GM23248 (cell line): ENCODE results near the gene FOXQ1. TPM values are rescaled to one million over a fixed set of nuclear protein-coding genes. Genes with fewer than 3 reads are reported as not detected.
A peak's percentile ranks its signal among the peaks of the same experiment; 100 is the strongest.

Experiments used
- DNase-seq: peaks from one replicate; pipeline ENCODE4 v3.0.0-alpha.2; 2015
- H2AFZ ChIP-seq: fragments of 200-600 bp; sonication (generic); 2 replicates; pipeline ENCODE4 v1.6.1; 2016; ENCODE audit warnings: antibody characterized with exemption
- H3F3A ChIP-seq: fragments of 200-600 bp; sonication (generic); 2 replicates; pipeline ENCODE4 v1.6.1; 2016; ENCODE audit warnings: mild to moderate bottlenecking, antibody characterized with exemption, mixed run types; ENCODE audit not compliant: insufficient read depth
- H3K27ac ChIP-seq: fragments of 200-600 bp; sonication (generic); 2 replicates; pipeline ENCODE4 v1.5.1; 2016; ENCODE audit warnings: mild to moderate bottlenecking
- H3K27me3 ChIP-seq: fragments of 200-600 bp; sonication (generic); replicated peaks from 2 replicates; pipeline ENCODE4 v1.6.1; 2016; ENCODE audit warnings: mild to moderate bottlenecking; ENCODE audit not compliant: insufficient read depth
- H3K36me3 ChIP-seq: fragments of 200-600 bp; sonication (generic); 2 replicates; pipeline ENCODE4 v1.6.1; 2016; ENCODE audit warnings: low read depth, mild to moderate bottlenecking
- H3K4me1 ChIP-seq: fragments of 200-600 bp; sonication (generic); 2 replicates; pipeline ENCODE4 v1.6.1; 2016; ENCODE audit warnings: mild to moderate bottlenecking; ENCODE audit not compliant: insufficient read depth
- H3K4me2 ChIP-seq: fragments of 200-600 bp; sonication (generic); one replicate; pipeline ENCODE4 v1.6.1; 2016; ENCODE audit warnings: mild to moderate bottlenecking; ENCODE audit not compliant: unreplicated experiment
- H3K4me3 ChIP-seq: fragments of 200-600 bp; sonication (generic); 2 replicates; pipeline ENCODE4 v1.5.1; 2016; ENCODE audit warnings: mild to moderate bottlenecking
- H3K79me2 ChIP-seq: fragments of 200-600 bp; sonication (generic); 2 replicates; pipeline ENCODE4 v1.6.1; 2016; ENCODE audit warnings: mild to moderate bottlenecking; ENCODE audit not compliant: insufficient read depth
- H3K9ac ChIP-seq: fragments of 200-600 bp; sonication (generic); 2 replicates; pipeline ENCODE4 v1.6.1; 2016; ENCODE audit warnings: mild to moderate bottlenecking
- H3K9me2 ChIP-seq: fragments of 200-600 bp; sonication (generic); 2 replicates; pipeline ENCODE4 v1.6.1; 2016; ENCODE audit warnings: mixed run types, mild to moderate bottlenecking, moderate library complexity; ENCODE audit not compliant: insufficient read depth
- H3K9me3 ChIP-seq: fragments of 200-600 bp; sonication (generic); one replicate; pipeline ENCODE4 v1.6.1; 2017; ENCODE audit warnings: low read depth
- H4K20me1 ChIP-seq: fragments of 200-600 bp; sonication (generic); 2 replicates; pipeline ENCODE4 v1.6.0; 2016; ENCODE audit not compliant: insufficient read depth
- EZH2 ChIP-seq: fragments of 200-600 bp; sonication (generic); IDR thresholded peaks from 2 replicates; pipeline ENCODE4 v1.6.1; 2018; ENCODE audit warnings: antibody characterized with exemption, mild to moderate bottlenecking; ENCODE audit not compliant: insufficient read depth, poor library complexity, severe bottlenecking
- EZH2phosphoT487 ChIP-seq: fragments of 200-600 bp; sonication (generic); IDR thresholded peaks from 2 replicates; pipeline ENCODE4 v1.6.1; 2018; ENCODE audit warnings: antibody characterized with exemption, moderate library complexity, mild to moderate bottlenecking, low read depth; ENCODE audit not compliant: insufficient read depth
- WGBS, 2 experiments: methylation state at CpG; one replicate each; pipeline ENCODE4 v1.1.6; 2015 to 2017; ENCODE audit warnings: low lambda C conversion rate in 2 of 2, low coverage in 1 of 2; ENCODE audit errors: missing lambda C conversion rate in 2 of 2; 5-methylcytosine and 5-hydroxymethylcytosine counted together
- in situ Hi-C: fragments of 300-500 bp; cut with MboI; formaldehyde crosslinking; loops from 2 replicates; pipeline ENCODE4 v1.15.0; 2020
- polyA plus RNA-seq: library from polyadenylated mRNA; unstranded; fragments of >200 nt; fragmentation: Nextera tagmentation; extraction: Ambion mirVana; gene quantifications from 2 replicates; pipeline ENCODE4 v1.2.1, GENCODE V29; 2016
- total RNA-seq: library from RNA; depleted of rRNA; stranded (reverse); fragments of >200 nt; shearing (Covaris generic); gene quantifications from 2 replicates; pipeline ENCODE4 v1.2.3, GENCODE V29; 2014

The FOXQ1 gene
- total and polyA plus RNA-seq, 2 experiments from 2014 or later, result under 0.01 TPM; not detected in 1

DNA sequence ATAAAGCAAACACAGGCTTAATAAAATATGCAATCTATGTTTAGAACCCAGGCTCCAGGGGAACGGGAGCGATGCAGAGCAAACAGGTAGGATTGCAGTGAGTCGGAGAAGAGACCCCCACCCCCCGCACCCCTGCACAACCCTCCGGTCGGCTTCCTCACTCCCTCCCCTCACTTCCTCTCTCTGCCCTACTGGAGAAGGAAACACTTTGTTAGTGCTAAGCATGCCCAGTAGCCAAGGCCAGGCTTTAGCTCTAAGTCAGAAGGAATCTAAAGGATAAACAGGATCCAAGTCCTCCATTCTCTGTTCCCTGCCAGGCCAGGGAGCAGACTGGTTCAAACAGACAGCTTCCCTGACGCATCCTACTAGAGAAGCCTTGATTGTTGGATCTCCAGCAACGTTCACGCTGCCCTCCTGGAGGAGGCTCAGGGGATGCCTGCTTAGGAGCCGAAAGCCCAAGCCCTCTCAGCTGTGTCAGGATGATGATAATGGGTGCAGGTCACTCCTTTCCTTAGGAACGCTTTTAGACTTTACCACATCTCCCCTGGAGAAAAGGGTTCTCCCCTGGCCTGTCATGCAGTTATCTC lies 14.7 kb downstream of the FOXQ1 start:
- Histone ChIP-seq H3K4me3 (no peak overlapping the region), H4K20me1 (no peaks in the 10 kb centered on the region), H3K27ac (no peak overlapping the region), H3K4me2 (no peak overlapping the region), H3F3A (peaks cover 21% of the 10 kb centered on the region), H3K9me3 (no peaks in the 10 kb centered on the region), H3K9me2 (no peaks in the 10 kb centered on the region), H3K9ac (no peak overlapping the region), H3K79me2 (no peaks in the 10 kb centered on the region), H2AFZ (no peak overlapping the region), H3K36me3 (no peaks in the 10 kb centered on the region), H3K27me3 (no peaks in the 10 kb centered on the region), H3K4me1 (peaks cover 36% of the 10 kb centered on the region)
- TF ChIP-seq EZH2phosphoT487 (no peak), EZH2 (no peak)
- DNase-seq, result no peak
- in situ Hi-C loops, result no loop called here
- WGBS, 2 experiments, result 86 to 87% methylated on average over 11 of the region's 11 CpGs

DNA sequence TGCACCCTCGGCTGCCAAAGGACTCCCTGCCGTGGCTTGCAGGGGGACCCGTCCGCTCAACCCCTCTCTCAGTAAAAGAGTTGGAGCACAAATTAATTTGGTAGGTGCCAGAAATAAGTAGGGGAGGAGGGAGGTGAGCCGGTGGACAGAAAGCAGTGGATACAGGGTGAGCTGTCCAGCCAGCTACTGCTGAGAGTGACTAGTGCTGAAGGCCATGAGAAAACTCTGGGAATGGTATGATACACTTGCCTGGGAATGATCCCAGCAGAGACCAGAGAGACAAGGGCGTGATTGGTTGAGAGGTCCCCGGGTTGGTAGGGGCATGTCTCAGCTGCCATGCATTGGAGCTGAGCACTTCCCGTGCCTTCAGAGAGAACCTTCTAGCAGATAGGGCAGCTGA lies 15.7 kb downstream of the FOXQ1 start:
- 92 to 96% methylated on average over 8 of the region's 8 CpGs for WGBS, 2 experiments
- no peaks in the 10 kb centered on the region for H3K27me3 ChIP-seq
- H3K9me2 ChIP-seq, result no peaks in the 10 kb centered on the region
- in situ Hi-C loops, result no loop called here
- H3K4me2 ChIP-seq, result no peak overlapping the region
- H3K79me2 ChIP-seq, result no peaks in the 10 kb centered on the region
- TF ChIP-seq EZH2phosphoT487, result no peak
- TF ChIP-seq EZH2, result no peak
- no peaks in the 10 kb centered on the region for H3K9me3 ChIP-seq
- no peak overlapping the region for H2AFZ ChIP-seq
- no peak overlapping the region for H3K9ac ChIP-seq
- DNase-seq, result peak; percentile 39
- H3K36me3 ChIP-seq, result no peaks in the 10 kb centered on the region
- H3K4me1 ChIP-seq, result peaks cover 26% of the 10 kb centered on the region
- H3K27ac ChIP-seq, result no peak overlapping the region
- H3F3A ChIP-seq, result peaks cover 17% of the 10 kb centered on the region
- no peaks in the 10 kb centered on the region for H4K20me1 ChIP-seq
- H3K4me3 ChIP-seq, result no peak overlapping the region

DNA sequence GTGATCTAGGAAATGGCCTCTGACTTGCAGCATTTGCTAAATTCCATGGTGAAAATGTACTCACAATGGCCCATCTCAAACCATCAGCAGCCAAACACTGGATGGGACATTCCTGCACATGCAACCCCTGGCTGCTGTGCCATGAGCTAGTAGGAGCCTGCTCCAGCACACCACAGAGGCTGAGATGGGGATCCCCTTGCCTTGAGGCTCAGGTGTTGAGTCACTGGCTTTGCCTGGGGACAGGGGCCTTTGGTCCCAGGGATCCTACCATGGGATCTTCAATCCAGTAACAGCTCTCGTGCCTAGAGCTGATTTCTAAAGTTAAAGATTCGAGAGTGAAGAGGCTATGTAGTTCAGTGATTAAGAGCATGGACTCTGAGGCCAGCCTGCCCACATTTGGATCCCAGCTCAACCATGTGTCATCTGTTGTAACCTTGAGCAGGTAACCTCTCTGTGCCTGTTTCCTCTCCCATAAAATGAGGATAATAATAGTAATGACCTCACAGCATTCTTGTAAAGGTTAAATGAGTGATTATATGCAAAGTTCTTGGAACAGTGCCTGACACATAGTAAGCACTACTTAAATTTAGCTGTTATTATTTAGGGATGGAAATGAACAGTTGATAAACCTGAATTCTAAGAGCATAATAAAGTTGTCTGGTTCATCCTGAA lies 16.4 kb downstream of the FOXQ1 start:
- peaks cover 21% of the 10 kb centered on the region for H3K4me1 ChIP-seq
- H3K27me3 ChIP-seq, result no peaks in the 10 kb centered on the region
- no peak overlapping the region for H3K4me2 ChIP-seq
- no peaks in the 10 kb centered on the region for H3K9me2 ChIP-seq
- TF ChIP-seq EZH2phosphoT487 (no peak), EZH2 (no peak)
- H3K79me2 ChIP-seq, result no peaks in the 10 kb centered on the region
- no peaks in the 10 kb centered on the region for H3K9me3 ChIP-seq
- in situ Hi-C loops, result no loop called here
- peaks cover 17% of the 10 kb centered on the region for H3F3A ChIP-seq
- DNase-seq, result no peak
- no peaks in the 10 kb centered on the region for H3K36me3 ChIP-seq
- H3K27ac ChIP-seq, result no peak overlapping the region
- H2AFZ ChIP-seq, result no peak overlapping the region
- WGBS, 2 experiments, result 97 to 100% methylated on average over 2 of the region's 2 CpGs
- no peaks in the 10 kb centered on the region for H4K20me1 ChIP-seq
- H3K9ac ChIP-seq, result no peak overlapping the region
- H3K4me3 ChIP-seq, result no peak overlapping the region

DNA sequence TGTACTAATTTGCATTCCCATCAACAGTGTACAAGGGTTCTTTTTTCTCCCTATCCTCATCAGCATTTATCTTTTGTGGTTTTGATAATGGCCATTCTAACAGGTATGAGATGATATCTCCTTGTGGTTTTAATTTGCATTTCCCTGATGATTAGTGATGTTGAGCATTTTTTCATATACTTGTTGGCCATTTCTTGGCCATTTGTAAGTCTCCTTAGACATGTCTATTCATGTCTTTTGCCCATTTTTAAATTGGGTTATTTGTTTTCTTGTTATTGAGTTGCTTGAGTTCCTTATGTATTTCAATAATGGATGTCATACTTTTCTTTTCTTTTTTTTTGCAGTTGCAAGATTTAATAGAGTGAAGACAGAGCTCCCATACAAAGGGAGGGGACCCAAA lies 17.8 kb downstream of the FOXQ1 start:
- H3K9ac ChIP-seq, result no peak overlapping the region
- H2AFZ ChIP-seq, result no peak overlapping the region
- no peaks in the 10 kb centered on the region for H3K27me3 ChIP-seq
- H3K79me2 ChIP-seq, result no peaks in the 10 kb centered on the region
- H3K9me3 ChIP-seq, result no peaks in the 10 kb centered on the region
- no peak for DNase-seq
- H3K27ac ChIP-seq, result no peak overlapping the region
- no peaks in the 10 kb centered on the region for H4K20me1 ChIP-seq
- peaks cover 18% of the 10 kb centered on the region for H3K4me1 ChIP-seq
- no peaks in the 10 kb centered on the region for H3K36me3 ChIP-seq
- H3K9me2 ChIP-seq, result no peaks in the 10 kb centered on the region
- peaks cover 17% of the 10 kb centered on the region for H3F3A ChIP-seq
- in situ Hi-C loops, result no loop called here
- no peak for TF ChIP-seq EZH2phosphoT487
- TF ChIP-seq EZH2, result no peak
- H3K4me3 ChIP-seq, result no peak overlapping the region
- H3K4me2 ChIP-seq, result no peak overlapping the region
